Medulla oblongata (tissue), 1 donor: ENCODE measurements around the gene GORASP1.

Experiments used
- DNase-seq: peaks from one replicate; pipeline ENCODE4 v3.0.0-alpha.2; 2015; ENCODE audit errors: extremely low spot score

The GORASP1 gene

GRCh38 chr3:39141171-39141995 is 34.0 kb upstream of the GORASP1 start:
- no peak for DNase-seq

GRCh38 chr3:39140341-39140971 is 33.0 kb upstream of the GORASP1 start:
- DNase-seq, result no peak

GRCh38 chr3:39139442-39139841 is 32.0 kb upstream of the GORASP1 start:
- DNase-seq, result no peak

- DNase-seq, result peak; percentile 77
These were observed 31.5 kb upstream of the GORASP1 start for GRCh38 chr3:39138804-39139415.

GRCh38 chr3:39137991-39138803 is 30.8 kb upstream of the GORASP1 start:
- DNase-seq, result no peak

- DNase-seq, result no peak
These were observed 30.1 kb upstream of the GORASP1 start for GRCh38 chr3:39137435-39137936.

- DNase-seq, result no peak
These were observed 29.4 kb upstream of the GORASP1 start for GRCh38 chr3:39136533-39137434.

- DNase-seq, result no peak
These were observed 27.9 kb upstream of the GORASP1 start for GRCh38 chr3:39135170-39135805.

- no peak for DNase-seq
These were observed 26.9 kb upstream of the GORASP1 start for GRCh38 chr3:39134305-39134704.

GRCh38 chr3:39133822-39134221 is 26.4 kb upstream of the GORASP1 start:
- no peak for DNase-seq

- no peak for DNase-seq
These were observed 25.7 kb upstream of the GORASP1 start for GRCh38 chr3:39133093-39133490.

GRCh38 chr3:39132096-39133092 is 25.0 kb upstream of the GORASP1 start:
- DNase-seq, result no peak

GRCh38 chr3:39130693-39131265 is 23.4 kb upstream of the GORASP1 start:
- peak; percentile 57 for DNase-seq

GRCh38 chr3:39130026-39130425 is 22.6 kb upstream of the GORASP1 start:
- DNase-seq, result no peak

GRCh38 chr3:39128951-39129350 is 21.5 kb upstream of the GORASP1 start:
- DNase-seq, result no peak

GRCh38 chr3:39127908-39128304 is 20.5 kb upstream of the GORASP1 start:
- no peak for DNase-seq

- DNase-seq, result no peak
These were observed 20.0 kb upstream of the GORASP1 start for GRCh38 chr3:39127269-39127907.

GRCh38 chr3:39126532-39127071 is 19.2 kb upstream of the GORASP1 start:
- peak; percentile 62 for DNase-seq
